ENCODE results near the gene TRIM17.
"Not testable (repeated sequence)": the region's sequence is repeated elsewhere in the genome, so short reads cannot be mapped to it uniquely, and the experiment has no call there.

TRIM17 gene

GRCh38 chr1:228438266-228438665, 21.6 kb upstream of the TRIM17 start:
- DNase-seq, result no peak
- peaks cover 11% of the 10 kb centered on the region for H3K27me3 ChIP-seq (ENCODE audit: insufficient read depth, low read length, poor library complexity)
- H3K4me1 ChIP-seq (ENCODE audit: insufficient read depth, low read length), result no peaks in the 10 kb centered on the region

GRCh38 chr1:228437424-228437962, 20.8 kb upstream of the TRIM17 start:
- no peak overlapping the region for H3K27ac ChIP-seq (ENCODE audit: low read length)
- no peaks in the 10 kb centered on the region; the same call in 1 of the 2 replicates for H4K20me1 ChIP-seq (ENCODE audit: insufficient read depth, low read length)
- H3K4me2 ChIP-seq (ENCODE audit: insufficient read depth, low read length), result no peak overlapping the region
- H3K9ac ChIP-seq (ENCODE audit: low read depth, low read length), result no peak overlapping the region
- DNase-seq, result no peak
- no peak for TF ChIP-seq CTCF (IDR thresholded peaks at IDR 0.05; ENCODE audit: borderline replicate concordance, extremely low read depth, low read length, poor library complexity, severe bottlenecking)
- no peak for TF ChIP-seq EZH2 (IDR thresholded peaks at IDR 0.05; ENCODE audit: borderline replicate concordance, low read depth, low read length, severe bottlenecking)
- H3K9me3 ChIP-seq (ENCODE audit: insufficient read depth, low read length, severe bottlenecking), result no peaks in the 10 kb centered on the region
- H2AFZ ChIP-seq (ENCODE audit: low read depth, low read length), result no peak overlapping the region
- no peaks in the 10 kb centered on the region for H3K36me3 ChIP-seq (ENCODE audit: insufficient read depth, low read length)
- no peak overlapping the region for H3K4me3 ChIP-seq (ENCODE audit: low read depth in 1 of 2, low read length in 2 of 2)
- no peaks in the 10 kb centered on the region for H3K4me1 ChIP-seq (ENCODE audit: insufficient read depth, low read length)
- H3K27me3 ChIP-seq (ENCODE audit: insufficient read depth, low read length, poor library complexity), result peaks cover 11% of the 10 kb centered on the region
- ATAC-seq (ENCODE audit: insufficient read depth, low read depth), result no peak
- H3K79me2 ChIP-seq (ENCODE audit: insufficient read depth, low read length), result no peaks in the 10 kb centered on the region

More at GRCh38 chr1:228438266-228438665, 21.6 kb upstream of the TRIM17 start:
- no peaks in the 10 kb centered on the region for H3K79me2 ChIP-seq (ENCODE audit: insufficient read depth, low read length)
- no peak for TF ChIP-seq EZH2 (IDR thresholded peaks at IDR 0.05; ENCODE audit: borderline replicate concordance, low read depth, low read length, severe bottlenecking)
- no peak for TF ChIP-seq CTCF (IDR thresholded peaks at IDR 0.05; ENCODE audit: borderline replicate concordance, extremely low read depth, low read length, poor library complexity, severe bottlenecking)
- H3K27ac ChIP-seq (ENCODE audit: low read length), result no peak overlapping the region
- no peaks in the 10 kb centered on the region for H3K9me3 ChIP-seq (ENCODE audit: insufficient read depth, low read length, severe bottlenecking)
- no peaks in the 10 kb centered on the region for H3K36me3 ChIP-seq (ENCODE audit: insufficient read depth, low read length)
- no peak for ATAC-seq (ENCODE audit: insufficient read depth, low read depth)
- no peak overlapping the region for H3K4me3 ChIP-seq (ENCODE audit: low read depth in 1 of 2, low read length in 2 of 2)
- H3K9ac ChIP-seq (ENCODE audit: low read depth, low read length), result no peak overlapping the region
- H4K20me1 ChIP-seq (ENCODE audit: insufficient read depth, low read length), result no peaks in the 10 kb centered on the region; the same call in 1 of the 2 replicates
- no peak overlapping the region for H2AFZ ChIP-seq (ENCODE audit: low read depth, low read length)
- H3K4me2 ChIP-seq (ENCODE audit: insufficient read depth, low read length), result no peak overlapping the region

- H3K9ac ChIP-seq (ENCODE audit: low read depth, low read length), result no peak overlapping the region
- H3K9me3 ChIP-seq (ENCODE audit: insufficient read depth, low read length, severe bottlenecking), result no peaks in the 10 kb centered on the region
- TF ChIP-seq EZH2 (IDR thresholded peaks at IDR 0.05; ENCODE audit: borderline replicate concordance, low read depth, low read length, severe bottlenecking) (no peak), CTCF (IDR thresholded peaks at IDR 0.05; ENCODE audit: borderline replicate concordance, extremely low read depth, low read length, poor library complexity, severe bottlenecking) (no peak)
- no peaks in the 10 kb centered on the region for H3K36me3 ChIP-seq (ENCODE audit: insufficient read depth, low read length)
- H4K20me1 ChIP-seq (ENCODE audit: insufficient read depth, low read length), result no peaks in the 10 kb centered on the region; the same call in 1 of the 2 replicates
- H3K4me2 ChIP-seq (ENCODE audit: insufficient read depth, low read length), result no peak overlapping the region
- DNase-seq (no peak), ATAC-seq (ENCODE audit: insufficient read depth, low read depth) (no peak; the same call in 2 of the 3 replicates)
- no peak overlapping the region for H3K27ac ChIP-seq (ENCODE audit: low read length)
- H2AFZ ChIP-seq (ENCODE audit: low read depth, low read length), result no peak overlapping the region
- H3K4me1 ChIP-seq (ENCODE audit: insufficient read depth, low read length), result no peaks in the 10 kb centered on the region
- H3K4me3 ChIP-seq (ENCODE audit: low read depth in 1 of 2, low read length in 2 of 2), result no peak overlapping the region
- no peaks in the 10 kb centered on the region for H3K27me3 ChIP-seq (ENCODE audit: insufficient read depth, low read length, poor library complexity)
- no peaks in the 10 kb centered on the region for H3K79me2 ChIP-seq (ENCODE audit: insufficient read depth, low read length)
Measured at GRCh38 chr1:228434689-228435088, 18.0 kb upstream of the TRIM17 start.

- H3K9me3 ChIP-seq (ENCODE audit: insufficient read depth, low read length, severe bottlenecking); DNase-seq; H3K27ac ChIP-seq (ENCODE audit: low read length); H3K79me2 ChIP-seq (ENCODE audit: insufficient read depth, low read length); H2AFZ ChIP-seq (ENCODE audit: low read depth, low read length); H3K4me3 ChIP-seq (ENCODE audit: low read depth in 1 of 2, low read length in 2 of 2); H3K36me3 ChIP-seq (ENCODE audit: insufficient read depth, low read length); H3K4me2 ChIP-seq (ENCODE audit: insufficient read depth, low read length); H3K9ac ChIP-seq (ENCODE audit: low read depth, low read length); H3K4me1 ChIP-seq (ENCODE audit: insufficient read depth, low read length); H3K27me3 ChIP-seq (ENCODE audit: insufficient read depth, low read length, poor library complexity); ATAC-seq (ENCODE audit: insufficient read depth, low read depth); H4K20me1 ChIP-seq (ENCODE audit: insufficient read depth, low read length): not testable (repeated sequence)
Measured at GRCh38 chr1:228433337-228434053, 16.8 kb upstream of the TRIM17 start.
